ENCODE measurements around the gene HDAC11.
"Not testable (repeated sequence)": the region's sequence is repeated elsewhere in the genome, so short reads cannot be mapped to it uniquely, and the experiment has no call there.

HDAC11 gene, protein sequence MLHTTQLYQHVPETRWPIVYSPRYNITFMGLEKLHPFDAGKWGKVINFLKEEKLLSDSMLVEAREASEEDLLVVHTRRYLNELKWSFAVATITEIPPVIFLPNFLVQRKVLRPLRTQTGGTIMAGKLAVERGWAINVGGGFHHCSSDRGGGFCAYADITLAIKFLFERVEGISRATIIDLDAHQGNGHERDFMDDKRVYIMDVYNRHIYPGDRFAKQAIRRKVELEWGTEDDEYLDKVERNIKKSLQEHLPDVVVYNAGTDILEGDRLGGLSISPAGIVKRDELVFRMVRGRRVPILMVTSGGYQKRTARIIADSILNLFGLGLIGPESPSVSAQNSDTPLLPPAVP

DNA sequence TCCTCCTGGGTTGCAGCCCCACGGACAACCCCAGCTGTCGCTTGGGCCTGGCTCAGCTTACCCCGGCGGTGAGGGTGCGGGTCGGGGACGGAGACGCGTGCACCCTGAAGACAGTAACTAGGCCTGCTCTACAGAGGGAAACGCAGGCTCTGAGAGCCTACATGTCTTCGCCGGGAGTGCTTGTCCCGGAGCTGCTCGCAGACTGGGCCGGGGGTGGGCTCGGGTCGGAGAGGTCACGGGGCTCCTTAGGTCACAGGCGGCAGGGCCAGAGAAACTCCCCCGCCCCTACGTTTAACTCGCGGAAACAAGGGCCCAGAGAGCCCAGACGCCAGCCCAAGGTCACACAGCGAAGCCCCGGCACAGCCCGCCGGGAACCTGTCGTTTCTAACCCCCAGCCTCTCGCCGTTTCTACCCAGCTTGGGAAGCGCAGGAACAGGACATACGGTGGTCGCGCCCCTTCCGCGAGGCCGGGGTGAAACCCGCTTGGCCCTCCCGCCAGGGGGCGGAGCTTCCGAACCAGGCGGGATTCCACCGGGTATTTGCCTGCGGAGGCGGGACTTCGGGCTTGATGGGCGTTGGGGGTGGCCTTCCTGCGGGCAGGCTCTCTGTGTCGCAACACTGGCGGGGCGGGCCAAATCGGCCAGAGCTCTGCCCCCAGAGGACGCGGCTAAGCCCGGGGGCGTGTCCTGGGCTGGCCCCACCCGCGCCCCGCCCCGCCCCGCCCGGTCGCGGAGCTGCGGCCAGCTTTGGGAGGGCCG lies at the start of gene HDAC11:
Gene HDAC11 (plus strand): TSS at position 725 of the 758 bp plus-strand sequence. CDS start 42 bp downstream, outside the sequence.
- DNase-seq = peak; percentile 97

DNA sequence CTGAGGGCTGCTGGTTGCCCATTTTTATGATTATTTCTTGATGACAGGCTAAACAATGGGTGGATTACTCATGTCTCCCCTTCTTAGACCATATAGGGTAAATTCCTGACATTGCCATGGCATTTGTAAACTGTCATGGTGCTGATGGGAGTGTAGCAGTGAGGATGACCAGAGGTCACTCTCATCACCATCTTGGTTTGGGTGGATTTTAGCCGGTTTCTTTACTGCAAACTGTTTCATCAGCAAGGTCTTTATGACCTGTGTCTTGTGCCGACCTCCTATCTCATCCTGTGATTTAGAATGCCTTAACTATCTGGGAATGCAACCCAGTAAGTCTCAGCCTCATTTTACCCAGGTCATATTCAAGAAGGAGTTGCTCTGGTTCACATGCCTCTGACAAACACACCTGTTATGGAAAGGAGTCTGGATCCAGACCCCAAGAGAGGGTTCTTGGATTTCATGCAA lies 49.7 kb upstream of the HDAC11 start:
- DNase-seq = not testable (repeated sequence)

DNA sequence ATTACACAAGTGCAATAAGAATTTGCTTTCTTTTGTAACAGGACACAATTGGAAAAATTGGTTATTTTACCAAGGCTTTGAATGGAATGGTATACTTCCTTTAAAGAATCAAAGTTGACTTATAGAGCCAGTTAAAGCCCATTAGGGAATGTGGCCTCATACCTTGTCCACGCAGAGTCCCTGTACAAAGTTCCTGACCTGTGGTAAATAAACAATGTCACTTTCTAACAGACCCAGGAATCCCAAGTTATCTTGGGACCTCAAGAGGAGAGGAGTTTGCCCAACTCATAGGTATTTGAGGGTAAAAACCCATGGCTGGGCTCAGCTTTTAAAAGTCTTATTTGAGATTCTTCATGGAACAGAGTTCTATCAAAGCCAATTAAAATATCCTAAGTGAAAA lies 48.0 kb upstream of the HDAC11 start:
- no peak for DNase-seq

DNA sequence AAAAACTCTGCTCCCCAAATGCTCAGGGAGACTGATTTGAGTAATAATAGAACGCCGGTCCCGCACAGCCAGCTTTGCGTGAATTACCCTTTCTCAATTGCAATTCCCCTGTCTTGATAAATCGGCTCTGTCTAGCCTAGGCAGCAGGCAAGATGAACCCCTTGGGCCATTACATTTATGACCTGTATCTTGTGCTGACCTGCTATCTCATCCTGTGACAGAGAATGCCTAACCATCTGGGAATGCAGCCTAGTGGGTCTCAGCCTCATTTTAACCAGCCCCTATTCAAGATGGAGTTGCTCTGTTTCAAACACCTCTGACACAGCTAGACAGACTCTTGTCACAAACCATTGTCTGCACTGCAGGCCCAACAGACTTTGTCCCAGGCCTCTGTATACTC lies 46.2 kb upstream of the HDAC11 start:
- no peak for DNase-seq

DNA sequence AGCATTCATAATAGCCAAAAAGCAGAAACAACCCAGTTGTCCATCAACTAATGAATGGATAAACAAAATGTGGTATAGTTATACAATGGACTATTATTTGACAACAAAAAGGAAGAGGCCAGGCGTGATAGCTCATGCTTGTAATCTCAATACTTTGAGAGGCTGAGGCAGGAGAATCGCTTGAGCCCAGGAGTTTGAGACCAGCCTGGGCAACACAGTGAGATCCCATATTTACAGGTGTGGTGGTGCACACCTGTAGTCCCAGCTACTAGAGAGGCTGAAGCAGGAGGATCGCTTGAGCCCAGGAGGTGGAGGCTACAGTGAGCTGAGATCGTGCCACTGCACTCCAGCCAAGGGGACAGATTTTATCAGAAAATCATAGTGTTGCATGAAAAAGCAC lies 43.9 kb upstream of the HDAC11 start:
- not testable (repeated sequence) for DNase-seq

DNA sequence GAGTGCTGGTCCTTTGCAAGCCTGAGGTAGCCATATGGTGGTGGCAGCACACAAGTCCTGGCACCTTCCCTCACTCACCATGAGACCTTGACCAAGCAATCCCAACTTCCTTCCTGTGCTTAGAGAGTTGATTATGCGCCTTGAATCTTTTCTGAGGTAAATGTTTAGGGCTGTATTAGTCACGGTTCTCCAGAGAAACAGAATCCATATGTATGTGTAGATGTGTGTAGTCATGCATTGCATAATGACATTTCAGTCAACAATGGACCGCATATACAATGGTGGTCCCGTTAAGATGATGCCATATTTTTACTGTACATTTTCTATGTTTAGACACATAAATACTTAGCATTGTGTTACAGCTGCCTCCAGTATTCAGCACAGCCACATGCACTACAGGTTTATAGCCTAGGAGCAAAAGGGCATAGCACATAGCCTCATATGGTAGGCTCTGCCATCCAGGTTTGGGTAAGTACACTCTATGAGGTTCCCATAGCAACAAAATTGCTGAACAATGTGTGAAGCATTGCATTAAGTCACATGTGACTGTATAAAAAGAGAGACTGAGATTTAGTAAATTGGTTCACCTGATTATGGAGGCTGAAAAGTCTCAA lies 39.8 kb upstream of the HDAC11 start:
- DNase-seq = no peak

DNA sequence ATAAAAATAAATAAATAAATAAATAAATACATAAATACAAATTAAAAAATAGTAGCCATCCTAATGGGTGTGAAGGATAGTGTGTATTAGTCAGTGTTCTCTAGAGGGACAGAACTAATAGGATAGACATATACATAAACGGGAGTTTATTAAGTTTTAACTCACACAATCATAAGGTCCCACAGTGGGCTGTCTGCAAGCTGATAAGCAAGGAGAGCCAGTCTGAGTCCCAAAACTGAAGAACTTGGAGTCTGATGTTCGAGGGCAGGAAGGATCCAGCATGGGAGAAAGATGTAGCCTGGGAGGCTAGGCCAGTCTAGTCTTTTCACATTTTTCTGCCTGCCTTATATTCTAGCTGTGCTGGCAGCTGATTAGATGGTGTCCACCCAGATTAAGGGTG lies 37.2 kb upstream of the HDAC11 start:
- DNase-seq = not testable (repeated sequence)

DNA sequence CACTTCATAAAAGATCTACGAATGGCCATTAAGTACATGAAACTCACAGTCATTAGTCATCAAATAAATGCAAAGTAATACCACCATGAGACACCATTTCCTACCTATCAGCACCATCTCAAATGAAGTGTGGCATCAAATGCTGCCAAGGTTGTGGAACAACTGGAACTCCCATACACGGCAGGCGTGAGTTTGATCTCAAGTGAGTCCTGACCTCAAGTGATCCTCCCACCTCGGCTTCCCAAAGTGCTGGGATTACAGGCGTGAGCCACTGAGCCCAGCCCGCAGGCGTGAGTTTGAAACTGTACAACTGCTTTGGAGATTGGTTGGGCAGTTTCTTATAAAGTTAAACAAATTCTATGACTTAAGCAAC lies 28.8 kb upstream of the HDAC11 start:
- DNase-seq = peak; percentile 19

DNA sequence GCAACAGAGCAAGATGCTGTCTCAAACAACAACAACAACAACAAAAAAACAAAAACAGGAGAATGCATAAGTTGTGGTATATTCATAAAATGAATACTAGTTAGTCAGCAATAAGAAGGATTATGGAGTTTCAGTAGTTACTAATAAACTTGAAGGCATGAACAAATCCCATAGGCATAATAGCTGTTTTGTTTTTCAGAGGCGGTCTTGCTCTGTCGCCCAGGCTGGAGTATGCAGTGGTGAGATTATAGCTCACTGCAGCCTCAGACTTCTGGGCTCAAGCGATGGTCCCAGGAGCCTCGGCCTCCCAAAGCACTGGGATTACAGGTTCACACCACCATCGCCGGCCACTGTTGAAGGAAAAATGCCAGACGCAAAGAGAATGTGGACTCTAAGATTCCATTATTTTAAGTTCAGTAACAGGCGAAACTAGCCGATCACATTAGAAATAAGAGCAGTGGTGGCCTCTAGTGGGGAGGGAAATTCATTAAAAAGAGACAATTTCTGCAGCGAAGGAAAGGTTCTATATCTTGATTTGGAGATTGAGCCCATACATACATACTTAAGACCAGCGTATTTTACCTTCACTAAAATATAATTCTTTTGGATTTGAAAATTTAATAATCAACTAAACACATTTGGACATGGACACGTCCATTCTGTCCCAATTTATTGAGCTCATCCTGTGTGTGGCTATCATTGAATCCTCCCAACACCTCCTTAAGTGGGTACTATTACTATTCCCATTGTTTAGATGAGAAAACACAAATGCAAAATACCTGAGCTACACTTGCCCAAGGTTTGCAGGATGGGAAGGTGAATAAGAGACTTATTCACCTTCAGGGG lies 27.4 kb upstream of the HDAC11 start:
- DNase-seq = peak; percentile 31

DNA sequence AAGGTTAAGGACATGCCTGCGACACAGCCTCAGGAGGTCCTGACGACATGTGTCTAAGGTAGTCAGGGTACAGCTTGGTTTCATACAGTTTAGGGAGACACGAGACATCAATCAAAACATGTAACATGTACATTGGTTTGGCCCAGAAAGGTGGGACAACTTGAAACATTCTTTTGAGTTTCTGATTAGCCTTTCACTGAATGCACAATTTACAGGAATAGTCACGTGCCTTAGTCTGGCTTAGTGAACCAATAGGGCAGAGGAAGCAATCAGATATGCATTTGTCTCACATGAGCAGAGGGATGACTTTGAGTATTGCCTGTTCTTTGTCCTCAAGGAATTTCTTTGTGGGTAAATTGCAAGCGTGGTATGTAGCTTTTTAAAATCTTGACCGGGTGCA lies 24.5 kb upstream of the HDAC11 start:
- no peak for DNase-seq

DNA sequence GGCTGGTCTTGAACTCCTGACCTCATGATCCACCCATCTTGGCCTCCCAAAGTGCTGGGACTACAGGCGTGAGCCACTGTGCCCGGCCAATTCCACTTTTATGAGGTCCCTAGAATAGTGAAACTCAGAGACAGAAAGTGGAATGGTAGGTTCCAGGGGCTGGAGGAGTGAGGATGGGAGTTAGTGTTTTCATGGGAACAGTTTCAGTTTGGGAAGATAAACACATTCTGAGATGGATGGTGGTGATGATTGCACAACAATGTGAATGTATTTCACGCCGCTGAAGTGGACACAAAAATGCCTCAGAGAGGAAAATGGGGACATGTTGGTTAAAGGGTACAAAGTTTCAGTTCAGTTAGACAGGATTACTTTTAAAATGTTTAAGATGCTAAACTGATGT lies 22.5 kb upstream of the HDAC11 start:
- DNase-seq = no peak

DNA sequence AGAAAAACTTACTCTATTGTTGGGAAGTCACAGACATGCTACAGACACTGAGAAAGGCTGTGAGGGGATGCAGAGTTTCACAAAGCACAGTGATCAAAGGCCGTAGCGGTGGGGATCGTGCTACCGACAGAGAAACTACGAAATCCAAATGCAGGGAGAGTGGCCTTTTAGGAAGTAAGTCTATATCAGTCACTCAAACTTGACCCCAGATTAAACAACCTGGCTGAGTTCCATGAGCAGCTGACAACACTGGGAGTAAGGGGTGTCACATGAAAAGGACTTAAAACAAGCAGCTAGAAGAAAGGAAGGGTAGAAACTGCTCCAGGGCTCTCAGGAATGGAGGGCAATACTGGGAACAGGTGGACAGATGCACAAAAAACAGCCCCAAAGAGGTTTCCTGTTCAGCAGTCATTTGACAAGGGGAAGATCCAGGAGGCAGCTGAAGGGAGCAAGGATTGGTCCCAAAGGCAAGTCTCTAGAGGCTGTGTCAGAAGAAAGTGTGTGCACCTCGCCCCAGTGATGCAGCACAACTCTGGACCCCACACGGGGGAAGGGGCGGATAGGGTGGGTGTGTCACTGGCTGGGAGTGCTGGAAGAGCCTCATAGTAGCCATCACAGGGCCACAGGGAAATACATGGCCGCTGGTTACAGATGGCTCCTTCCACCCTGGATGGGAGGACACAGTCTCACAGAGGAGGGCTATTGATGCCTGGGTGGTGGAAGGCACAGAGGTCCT lies 20.3 kb upstream of the HDAC11 start:
- DNase-seq = no peak

DNA sequence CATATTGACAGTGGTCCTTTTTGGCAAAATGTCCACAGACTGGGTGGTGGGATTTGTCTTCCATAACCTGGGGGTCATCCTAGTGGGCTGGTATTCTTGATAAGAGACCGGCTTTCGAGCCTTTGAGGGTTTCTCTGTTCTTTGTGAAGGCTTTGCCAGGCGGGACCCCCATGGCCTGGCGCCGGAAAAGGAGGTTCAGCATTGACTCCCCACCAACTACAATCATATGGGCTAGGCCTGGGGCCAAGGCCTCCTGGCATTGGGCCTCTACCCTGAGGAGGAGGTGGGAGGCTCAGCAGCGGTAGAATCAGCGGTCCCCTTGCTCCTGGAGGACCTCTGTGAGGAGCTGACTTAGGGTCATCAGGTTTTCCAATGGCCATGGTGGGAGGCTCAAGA lies 19.8 kb upstream of the HDAC11 start:
- no peak for DNase-seq

DNA sequence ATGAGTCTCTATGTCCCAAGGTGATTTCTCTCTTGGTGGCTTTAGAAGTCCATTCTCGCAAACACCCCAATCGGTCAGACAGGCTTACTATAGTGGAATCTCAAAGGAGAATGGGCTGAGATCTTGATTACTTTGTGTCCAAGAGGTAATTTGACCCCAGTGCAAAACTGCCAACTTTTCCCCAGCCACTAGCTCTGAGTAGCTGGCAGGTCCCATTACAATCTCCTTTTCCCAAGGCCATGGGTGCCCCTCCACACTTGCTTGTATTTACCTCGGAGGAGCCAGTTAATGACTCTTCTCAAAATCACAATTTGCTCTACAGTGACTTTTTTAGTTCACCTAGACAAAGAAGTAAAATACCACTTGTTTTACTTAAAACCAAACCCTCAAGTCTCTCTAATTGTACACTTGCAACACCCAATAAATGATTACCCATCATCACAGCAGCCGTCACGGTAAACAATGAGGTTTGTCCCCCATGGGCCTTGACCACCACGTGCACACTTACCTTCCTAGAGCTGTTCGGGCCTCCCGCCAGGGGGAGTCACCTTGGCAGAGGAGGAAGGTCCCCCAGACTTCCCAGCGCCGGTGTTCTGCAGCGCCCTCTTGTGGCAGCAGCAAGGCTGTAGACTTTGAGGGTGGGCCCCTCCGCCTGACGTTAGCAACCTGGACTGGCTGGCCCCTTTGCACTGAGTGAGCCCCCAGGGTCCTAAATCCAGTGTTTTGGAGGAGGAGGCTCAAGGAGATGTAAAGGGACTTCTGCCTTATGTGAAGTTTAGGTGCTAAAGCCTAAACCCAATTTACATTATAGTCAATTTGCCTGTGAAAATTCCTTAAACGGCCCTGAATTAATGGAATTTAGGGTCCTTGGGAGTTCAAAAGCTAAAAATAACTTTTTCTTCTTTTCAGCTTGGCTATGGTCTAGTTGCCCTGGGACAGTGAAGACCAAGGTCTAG lies 18.7 kb upstream of the HDAC11 start:
- peak; percentile 69 for DNase-seq

DNA sequence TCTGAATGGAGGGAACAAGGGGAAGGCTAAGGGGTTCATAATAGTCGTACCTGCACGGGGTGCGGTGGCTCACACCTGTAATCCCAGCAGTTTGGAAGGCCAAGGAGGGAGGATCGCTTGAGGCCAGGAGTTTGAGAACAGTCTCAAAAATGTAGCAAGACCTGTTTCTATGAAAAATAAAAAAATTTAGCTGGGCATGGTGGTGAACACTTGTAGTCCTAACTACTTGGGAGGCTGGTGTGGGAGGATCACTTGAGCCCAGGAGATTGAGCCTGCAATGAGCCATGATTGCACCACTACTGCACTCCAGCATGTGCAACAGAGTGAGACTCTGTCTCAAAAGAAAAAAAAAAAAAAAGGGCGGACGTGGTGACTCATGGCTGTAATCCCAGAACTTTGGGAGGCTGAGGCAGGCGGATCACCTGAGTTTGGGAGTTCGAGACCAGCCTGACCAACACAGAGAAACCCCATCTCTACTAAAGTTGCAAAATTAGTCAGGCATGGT lies 17.9 kb upstream of the HDAC11 start:
- no peak for DNase-seq

DNA sequence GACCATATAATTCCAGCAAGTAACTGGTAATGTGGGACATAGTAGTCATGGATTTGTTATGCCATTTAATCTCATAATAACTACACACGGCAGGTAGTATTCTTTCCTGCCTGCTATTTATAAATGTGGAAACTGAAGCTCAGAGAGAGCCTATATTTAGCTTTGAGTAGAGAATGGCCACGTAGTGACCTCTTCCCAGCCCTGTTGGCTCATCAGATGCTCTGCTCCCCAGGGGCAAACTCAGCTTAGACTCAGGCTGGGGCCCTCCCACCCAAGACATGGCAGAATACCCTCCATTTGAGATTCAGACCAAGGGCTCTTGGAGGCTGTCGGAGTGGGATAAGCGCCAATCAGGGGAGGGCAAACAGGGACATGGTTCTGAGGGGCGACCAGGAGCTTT lies 17.3 kb upstream of the HDAC11 start:
- no peak for DNase-seq

DNA sequence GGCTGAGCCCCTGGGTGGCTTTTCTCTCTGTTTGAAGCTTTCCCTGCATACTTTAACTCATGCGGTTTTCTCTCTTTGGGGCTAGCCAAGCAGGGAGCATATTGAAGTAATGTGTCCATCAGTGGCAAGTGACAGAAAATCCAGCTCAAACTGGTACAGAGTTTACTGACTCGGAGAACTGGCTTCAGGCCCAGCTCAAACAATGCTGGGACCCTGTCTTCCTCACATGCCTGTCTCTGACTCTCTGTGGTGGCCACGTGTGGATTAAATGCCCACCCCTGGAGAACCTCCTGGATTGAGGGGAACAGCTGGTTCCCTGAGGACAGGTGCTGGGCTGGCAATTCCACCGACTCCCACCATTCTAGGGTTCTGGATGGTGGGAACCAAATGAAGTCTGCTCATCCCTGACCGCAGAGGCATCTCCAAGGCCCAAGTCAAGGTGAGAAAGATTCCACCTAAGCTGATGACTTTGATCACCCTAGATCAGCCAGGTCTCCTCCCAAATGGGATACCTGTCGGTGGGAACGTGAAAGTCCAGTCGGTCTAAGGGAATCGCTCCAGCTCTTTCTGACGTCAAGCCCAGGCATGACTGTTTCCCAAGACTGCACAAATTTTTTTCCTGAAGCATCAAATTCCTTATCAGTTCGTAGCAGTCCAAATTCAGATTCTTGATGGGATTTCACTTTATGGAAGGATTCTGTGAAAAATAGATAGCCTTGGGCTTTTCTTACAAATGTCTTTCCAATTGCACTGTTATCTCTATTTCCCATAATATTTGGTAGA lies 16.3 kb upstream of the HDAC11 start:
- DNase-seq = no peak

DNA sequence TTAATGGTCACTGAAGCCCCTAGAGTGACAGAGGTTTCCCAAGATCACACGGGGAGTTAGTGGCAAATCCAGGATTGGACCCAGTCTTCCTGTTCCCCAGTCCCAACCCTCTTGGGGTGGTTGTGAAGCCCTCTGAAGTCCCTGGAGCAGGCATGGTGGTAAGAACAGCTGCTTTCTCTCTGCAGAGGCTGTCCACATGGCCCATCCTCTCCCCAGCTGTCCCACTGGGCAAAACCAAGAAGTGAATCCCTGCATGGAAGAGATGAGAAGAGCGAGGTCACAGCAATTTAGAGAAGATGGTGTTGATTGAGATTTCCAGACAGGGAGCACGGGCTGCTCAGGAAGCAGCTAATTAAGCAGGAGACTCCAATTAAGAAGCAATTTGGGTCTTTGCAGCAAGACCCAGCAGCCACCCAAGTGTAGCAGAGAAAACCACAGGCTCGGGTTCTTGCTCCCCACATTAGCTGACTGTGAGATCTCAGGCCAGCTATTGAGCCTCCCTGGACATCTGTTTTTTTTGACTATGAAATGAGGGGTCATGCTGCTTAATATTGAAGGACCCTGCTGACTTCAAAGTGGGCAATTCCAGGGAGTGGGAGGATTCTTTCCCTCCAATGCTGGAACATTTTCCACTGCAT lies 14.8 kb upstream of the HDAC11 start:
- DNase-seq = no peak

DNA sequence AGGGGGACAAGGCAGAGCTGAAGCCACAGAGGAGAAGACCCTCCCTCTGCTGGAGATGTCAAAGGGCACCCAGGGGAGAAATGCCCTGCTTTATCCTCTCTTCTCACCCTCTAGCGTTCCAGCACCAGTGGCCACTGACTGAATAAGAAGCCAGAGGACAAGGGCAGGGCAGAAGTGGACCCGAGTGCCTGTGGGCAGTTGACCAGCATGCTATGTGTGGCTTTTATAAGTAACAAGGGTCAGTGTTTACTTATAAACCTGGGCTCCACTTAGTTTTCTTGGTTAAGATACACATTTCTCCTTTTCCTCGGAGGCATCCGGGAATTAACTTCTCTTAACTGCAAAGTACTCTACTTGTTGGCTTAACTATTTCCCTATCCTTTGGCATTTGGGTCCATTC lies 13.3 kb upstream of the HDAC11 start:
- DNase-seq = no peak

All from activated CD8-positive, alpha-beta memory T cell treated with anti-CD3 and anti-CD28 coated beads, Interleukin-2, amount 50 U/mL, for 4 hours (primary cell).